Calu3 (cell line): ENCODE measurements around the gene RGL3. TPM values are rescaled to one million over a fixed set of nuclear protein-coding genes. Genes with fewer than 3 reads are reported as not detected.
A peak's percentile ranks its signal among the peaks of the same experiment; 100 is the strongest.

Source experiments
- BruUV-seq: library from RNA; stranded (reverse); fragments of 400-500 nt; replicated peaks from 2 replicates; lab custom pipeline; 2021; lab: Mats Ljungman, UMichigan
- CTCF ChIA-PET: fragments of 300-600 bp; sonication (Branson Sonifier 250); formaldehyde crosslinking; loops from one replicate; lab custom pipeline; 2022; ENCODE audit warnings: antibody characterized with exemption; lab: Charles Lee
- DNase-seq: peaks from one replicate; pipeline ENCODE4 v3.0.0; 2022
- H3K27ac Mint-ChIP-seq: one replicate; pipeline ENCODE4 v1.8.0; 2022; ENCODE audit warnings: mixed read lengths; ENCODE audit not compliant: unreplicated experiment
- H3K27me3 Mint-ChIP-seq: one replicate; pipeline ENCODE4 v1.8.0; 2022; ENCODE audit warnings: mixed read lengths; ENCODE audit not compliant: unreplicated experiment
- H3K36me3 Mint-ChIP-seq: one replicate; pipeline ENCODE4 v1.8.0; 2022; ENCODE audit warnings: mild to moderate bottlenecking, moderate library complexity, mixed read lengths; ENCODE audit not compliant: insufficient read depth, unreplicated experiment
- H3K4me1 Mint-ChIP-seq: one replicate; pipeline ENCODE4 v1.8.0; 2022; ENCODE audit warnings: mild to moderate bottlenecking, low read depth, mixed read lengths; ENCODE audit not compliant: unreplicated experiment
- H3K4me3 Mint-ChIP-seq: one replicate; pipeline ENCODE4 v1.8.0; 2022; ENCODE audit warnings: mild to moderate bottlenecking, low read depth, moderate library complexity, mixed read lengths; ENCODE audit not compliant: unreplicated experiment
- H3K9me3 Mint-ChIP-seq: one replicate; pipeline ENCODE4 v1.8.0; 2022; ENCODE audit warnings: low read depth, mixed read lengths; ENCODE audit not compliant: unreplicated experiment
- CTCF ChIP-seq: fragments of 200-600 bp; IDR thresholded peaks from one replicate; pipeline ENCODE4 v1.8.0; 2022; ENCODE audit warnings: antibody characterized with exemption; ENCODE audit not compliant: unreplicated experiment
- intact Hi-C: fragments of 100-400 bp; cut with micrococcal nuclease; formaldehyde crosslinking; loops from one replicate; pipeline ENCODE4 v1.10.0; 2022; ENCODE audit not compliant: unreplicated experiment
- total RNA-seq: library from RNA; stranded (reverse); gene quantifications from 2 replicates; pipeline ENCODE4 v1.2.3, GENCODE V29; 2022

The RGL3 gene
- total RNA-seq, 1 experiment from 2014 or later = 84.1 TPM

- H3K4me3 Mint-ChIP-seq = no peak overlapping the region
- BruUV-seq = no TSS peak
- CTCF ChIA-PET = interaction anchor here (0.7 kb wide), 1 partner anchor 1495 kb away, joined by 3 read pairs; no protein-coding TSS in a partner anchor
Observed at GRCh38 chr19:11390933-11391680, 28.0 kb downstream of the RGL3 start.

GRCh38 chr19:11390359-11390758, 28.8 kb downstream of the RGL3 start:
- Mint-ChIP-seq H3K4me3 (no peak overlapping the region), H3K36me3 (peaks cover 3% of the 10 kb centered on the region), H3K27me3 (no peaks in the 10 kb centered on the region), H3K4me1 (no peaks in the 10 kb centered on the region), H3K27ac (no peak overlapping the region), H3K9me3 (no peaks in the 10 kb centered on the region)
- BruUV-seq = no TSS peak
- no peak for DNase-seq
- CTCF ChIA-PET = interaction anchor here (0.7 kb wide), 1 partner anchor 1496 kb away, joined by 3 read pairs; no protein-coding TSS in a partner anchor
- intact Hi-C loops = no loop called here
- no peak for TF ChIP-seq CTCF

More at GRCh38 chr19:11390933-11391680, 28.0 kb downstream of the RGL3 start:
- intact Hi-C loops = no loop called here
- Mint-ChIP-seq H3K4me1 (no peaks in the 10 kb centered on the region), H3K27me3 (no peaks in the 10 kb centered on the region), H3K36me3 (peaks cover 7% of the 10 kb centered on the region), H3K27ac (no peak overlapping the region), H3K9me3 (no peaks in the 10 kb centered on the region)
- DNase-seq = no peak
- TF ChIP-seq CTCF = no peak

GRCh38 chr19:11387162-11388034, 31.7 kb downstream of the RGL3 start:
- CTCF ChIA-PET = no interaction called here
- Mint-ChIP-seq H3K27ac (no peak overlapping the region), H3K4me1 (no peaks in the 10 kb centered on the region), H3K4me3 (no peak overlapping the region), H3K36me3 (peaks cover 9% of the 10 kb centered on the region), H3K27me3 (no peaks in the 10 kb centered on the region), H3K9me3 (no peaks in the 10 kb centered on the region)
- no TSS peak for BruUV-seq
- intact Hi-C loops = no loop called here
- no peak for TF ChIP-seq CTCF
- DNase-seq = no peak

GRCh38 chr19:11384778-11385129, 34.4 kb downstream of the RGL3 start:
- Mint-ChIP-seq H3K27ac (no peak overlapping the region), H3K36me3 (peaks cover 31% of the 10 kb centered on the region), H3K9me3 (no peaks in the 10 kb centered on the region), H3K27me3 (no peaks in the 10 kb centered on the region), H3K4me1 (peaks cover 19% of the 10 kb centered on the region), H3K4me3 (peak overlapping the region; percentile 80)
- TF ChIP-seq CTCF = no peak
- DNase-seq = no peak
- intact Hi-C loops = loop anchor here (5.0 kb wide), 2 partner anchors 33 to 92 kb away; partner anchors contain the start of gene RGL3
- no TSS peak for BruUV-seq
- CTCF ChIA-PET = interaction anchor here (0.7 to 2.3 kb wide), 4 partner anchors 8 to 50 kb away, joined by 3 to 14 read pairs (median 5); partner anchors contain the start of genes ODAD3 and PRKCSH
